MM.1S (cell line): ENCODE data around the gene DARS1.

Experiments used
- DNase-seq: peaks from one replicate; pipeline ENCODE4 v3.0.0-alpha.2; 2015
- H2AFZ ChIP-seq: fragments of 300-600 bp; sonication (generic); 2 replicates; pipeline ENCODE4 v1.6.0; 2016; ENCODE audit warnings: antibody characterized with exemption, low read length
- H3F3A ChIP-seq: fragments of 300-600 bp; sonication (generic); 2 replicates; pipeline ENCODE4 v1.6.1; 2016; ENCODE audit warnings: mild to moderate bottlenecking, antibody characterized with exemption, low read length, moderate library complexity, mixed read lengths; ENCODE audit not compliant: insufficient read depth
- H3K27ac ChIP-seq: fragments of 300-600 bp; sonication (generic); 2 replicates; pipeline ENCODE4 v1.5.1; 2016; ENCODE audit warnings: mild to moderate bottlenecking, low read length
- H3K27me3 ChIP-seq: fragments of 300-600 bp; sonication (generic); replicated peaks from 2 replicates; pipeline ENCODE4 v1.6.0; 2016; ENCODE audit warnings: low read length; ENCODE audit not compliant: insufficient read depth
- H3K36me3 ChIP-seq: fragments of 300-600 bp; sonication (generic); replicated peaks from 2 replicates; pipeline ENCODE4 v1.6.1; 2016; ENCODE audit warnings: mild to moderate bottlenecking, low read length, mixed read lengths; ENCODE audit not compliant: insufficient read depth
- H3K4me1 ChIP-seq: fragments of 300-600 bp; sonication (generic); 2 replicates; pipeline ENCODE4 v1.6.1; 2016; ENCODE audit warnings: low read length, mixed read lengths
- H3K4me2 ChIP-seq: fragments of 300-600 bp; sonication (generic); 2 replicates; pipeline ENCODE4 v1.6.0; 2016; ENCODE audit warnings: low read depth, low read length
- H3K4me3 ChIP-seq: fragments of 300-600 bp; sonication (generic); 2 replicates; pipeline ENCODE4 v1.5.1; 2016; ENCODE audit warnings: low read length, mixed read lengths
- H3K79me2 ChIP-seq: fragments of 300-600 bp; sonication (generic); 2 replicates; pipeline ENCODE4 v1.6.1; 2016; ENCODE audit warnings: mixed run types, low read length, mixed read lengths
- H3K9ac ChIP-seq: fragments of 300-600 bp; sonication (generic); 2 replicates; pipeline ENCODE4 v1.6.1; 2016; ENCODE audit warnings: low read length, mixed read lengths
- H3K9me2 ChIP-seq: fragments of 300-600 bp; sonication (generic); replicated peaks from 2 replicates; pipeline ENCODE4 v1.6.1; 2016; ENCODE audit warnings: mild to moderate bottlenecking, low read length, mixed read lengths; ENCODE audit not compliant: insufficient read depth
- H3K9me3 ChIP-seq: fragments of 300-600 bp; sonication (generic); replicated peaks from 2 replicates; pipeline ENCODE4 v1.6.1; 2016; ENCODE audit warnings: mild to moderate bottlenecking, low read length, mixed read lengths; ENCODE audit not compliant: insufficient read depth
- H4K20me1 ChIP-seq: fragments of 300-600 bp; sonication (generic); 2 replicates; pipeline ENCODE4 v1.6.1; 2016; ENCODE audit warnings: mild to moderate bottlenecking, low read length, moderate library complexity, mixed read lengths; ENCODE audit not compliant: insufficient read depth
- CTCF ChIP-seq: fragments of 300-600 bp; sonication (generic); IDR thresholded peaks from 2 replicates; pipeline ENCODE4 v1.5.1; 2016; ENCODE audit warnings: antibody characterized with exemption, low read length, mixed read lengths
- EZH2 ChIP-seq: fragments of 300-600 bp; sonication (generic); optimal IDR thresholded peaks from 2 replicates; pipeline ENCODE3; 2017; ENCODE audit warnings: low read depth, mild to moderate bottlenecking, antibody characterized with exemption, low read length, mixed read lengths
- EZH2phosphoT487 ChIP-seq: fragments of 300-600 bp; sonication (generic); IDR thresholded peaks from 2 replicates; pipeline ENCODE4 v1.6.1; 2018; ENCODE audit warnings: antibody characterized with exemption, low read length

DARS1 gene

GRCh38 chr2:135863233-135863632 lies 122.2 kb downstream of the DARS1 start:
- H3K4me1 ChIP-seq: no peaks in the 10 kb centered on the region
- no peaks in the 10 kb centered on the region; the same call in 1 of the 2 replicates for H4K20me1 ChIP-seq
- no peaks in the 10 kb centered on the region for H3K9me2 ChIP-seq
- no peak overlapping the region for H3K27ac ChIP-seq
- H3K9ac ChIP-seq: no peak overlapping the region
- H3K4me3 ChIP-seq: no peak overlapping the region
- TF ChIP-seq EZH2: no peak
- TF ChIP-seq EZH2phosphoT487: no peak
- no peak for TF ChIP-seq CTCF
- H3K4me2 ChIP-seq: no peak overlapping the region
- H3F3A ChIP-seq: 0 out of 2 replicates have a peak, but pooled peaks cover 3% of the 10 kb centered on the region
- H2AFZ ChIP-seq: no peak overlapping the region
- no peak for DNase-seq
- H3K9me3 ChIP-seq: no peaks in the 10 kb centered on the region
- H3K36me3 ChIP-seq: peaks cover 15% of the 10 kb centered on the region
- H3K79me2 ChIP-seq: peaks cover 12% of the 10 kb centered on the region; the same call in 1 of the 2 replicates
- H3K27me3 ChIP-seq: no peaks in the 10 kb centered on the region

GRCh38 chr2:135862718-135863117 lies 122.7 kb downstream of the DARS1 start:
- H3K79me2 ChIP-seq: peaks cover 9% of the 10 kb centered on the region; the same call in 1 of the 2 replicates
- no peak for DNase-seq
- H3K4me1 ChIP-seq: no peaks in the 10 kb centered on the region
- H3K4me2 ChIP-seq: no peak overlapping the region
- H4K20me1 ChIP-seq: peaks cover 2% of the 10 kb centered on the region; the same call in 1 of the 2 replicates
- no peak for TF ChIP-seq EZH2phosphoT487
- TF ChIP-seq CTCF: no peak
- no peak for TF ChIP-seq EZH2
- H3K9me2 ChIP-seq: no peaks in the 10 kb centered on the region
- no peak overlapping the region for H2AFZ ChIP-seq
- H3K27ac ChIP-seq: no peak overlapping the region
- peaks cover 13% of the 10 kb centered on the region for H3K36me3 ChIP-seq
- no peaks in the 10 kb centered on the region for H3K27me3 ChIP-seq
- H3K9me3 ChIP-seq: no peaks in the 10 kb centered on the region
- 0 out of 2 replicates have a peak, but pooled peaks cover 3% of the 10 kb centered on the region for H3F3A ChIP-seq
- no peak overlapping the region for H3K9ac ChIP-seq
- H3K4me3 ChIP-seq: no peak overlapping the region
